GM12878 (cell line): ENCODE measurements around the gene ZBTB32. TPM values are rescaled to one million over a fixed set of nuclear protein-coding genes. Genes with fewer than 3 reads are reported as not detected.

Experiments
- ATAC-seq: fragments of 200-7000 bp; cut with Tn5 transposase; 3 replicates; pipeline ENCODE4 v1.9.1; 2020; ENCODE audit warnings: mild to moderate bottlenecking, moderate library complexity
- BruUV-seq: library from RNA; stranded (reverse); fragments of 400-500 nt; replicated peaks from 2 replicates; lab custom pipeline; 2021; lab: Mats Ljungman, UMichigan
- CTCF ChIA-PET: fragments of 300-600 bp; sonication (Branson Sonifier 250); formaldehyde crosslinking; extraction: SDS; loops from one replicate; lab custom pipeline; 2021; ENCODE audit warnings: inconsistent platforms; lab: Yijun Ruan, JAX
- POLR2A ChIA-PET: fragments of 350-600 bp; formaldehyde crosslinking; extraction: SDS; loops from one replicate; lab custom pipeline; 2021; ENCODE audit warnings: inconsistent platforms; lab: Charles Lee
- RAD21 ChIA-PET: fragments of 300-600 bp; sonication (Branson Sonifier 250); formaldehyde crosslinking; loops from one replicate; lab custom pipeline; 2023; ENCODE audit warnings: antibody characterized with exemption; ENCODE audit not compliant: unreplicated experiment; lab: Charles Lee
- SMC1A ChIA-PET: fragments of 300-600 bp; sonication (Branson Sonifier 250); formaldehyde crosslinking; loops from one replicate; lab custom pipeline; 2023; ENCODE audit not compliant: unreplicated experiment, uncharacterized antibody; lab: Charles Lee
- DNase-seq: peaks from one replicate; pipeline ENCODE4 v3.0.0-alpha.2; 2011; ENCODE audit warnings: low read depth, low spot score
- FAIRE-seq: peaks from 3 replicates; lab custom pipeline; 2011; peaks lifted over from hg19 to GRCh38; lab: Jason Lieb, UNC
- H2AFZ ChIP-seq: 2 replicates; pipeline ENCODE4 v1.6.0; 2011; ENCODE audit warnings: low read depth, low read length, control low read depth; ENCODE audit not compliant: control insufficient read depth
- H3K27ac ChIP-seq: 2 replicates; pipeline ENCODE4 v1.5.1; 2011; ENCODE audit warnings: control low read depth; ENCODE audit not compliant: control insufficient read depth, insufficient read depth
- H3K27me3 ChIP-seq, 2 experiments: replicated peaks in 1 of 2; 2 replicates each; pipeline versions ENCODE4 v1.6.0 to v1.6.1; 2011; ENCODE audit warnings: low read length in 1 of 2; ENCODE audit not compliant: control insufficient read depth in 2 of 2, insufficient read depth in 2 of 2
- H3K36me3 ChIP-seq, 2 experiments: 2 replicates each; pipeline ENCODE4 v1.5.1; 2011; ENCODE audit warnings: low read length in 1 of 2; ENCODE audit not compliant: control insufficient read depth in 2 of 2, insufficient read depth in 2 of 2
- H3K4me1 ChIP-seq: 2 replicates; pipeline ENCODE4 v1.6.1; 2011; ENCODE audit warnings: mild to moderate bottlenecking, low read length, moderate library complexity, mixed read lengths; ENCODE audit not compliant: control insufficient read depth, insufficient read depth
- H3K4me2 ChIP-seq: 2 replicates; pipeline ENCODE4 v1.6.0; 2011; ENCODE audit warnings: control low read depth; ENCODE audit not compliant: control insufficient read depth, insufficient read depth
- H3K4me3 ChIP-seq: fragments of 200-600 bp; sonication (generic); 2 replicates; pipeline ENCODE4 v1.5.1; 2016
- H3K79me2 ChIP-seq: 2 replicates; pipeline ENCODE4 v1.6.0; 2011; ENCODE audit warnings: low read length; ENCODE audit not compliant: control insufficient read depth, insufficient read depth
- H3K9ac ChIP-seq: 2 replicates; pipeline ENCODE4 v1.8.0; 2011; ENCODE audit warnings: low read length, control low read depth, mixed read lengths; ENCODE audit not compliant: control insufficient read depth, insufficient read depth
- H3K9me3 ChIP-seq: replicated peaks from 3 replicates; pipeline ENCODE4 v1.5.1; 2011; ENCODE audit warnings: mild to moderate bottlenecking, low read length; ENCODE audit not compliant: control insufficient read depth, insufficient read depth
- H4K20me1 ChIP-seq: 2 replicates; pipeline ENCODE4 v1.6.0; 2011; ENCODE audit not compliant: control insufficient read depth, insufficient read depth
- BACH1 ChIP-seq: fragments of 450-650 bp; IDR thresholded peaks from 2 replicates; pipeline ENCODE4 v1.6.1; 2017; ENCODE audit warnings: mild to moderate bottlenecking, borderline replicate concordance
- BRCA1 ChIP-seq: IDR thresholded peaks from 2 replicates; pipeline ENCODE4 v1.6.1; 2011; ENCODE audit warnings: low read depth, low read length, improper control_type of control experiment
- POLR2AphosphoS2 ChIP-seq: IDR thresholded peaks from 2 replicates; pipeline ENCODE4 v1.6.1; 2011; ENCODE audit warnings: low read depth, mild to moderate bottlenecking, low read length, improper control_type of control experiment, moderate library complexity
- RAD51 ChIP-seq: fragments of 450-650 bp; IDR thresholded peaks from 2 replicates; pipeline ENCODE4 v1.6.1; 2016; ENCODE audit warnings: moderate library complexity, mild to moderate bottlenecking, inconsistent platforms
- RB1 ChIP-seq: fragments of 450-650 bp; formaldehyde crosslinking; IDR thresholded peaks from 2 replicates; pipeline ENCODE4 v1.6.1; 2017; ENCODE audit warnings: mild to moderate bottlenecking, borderline replicate concordance
- TBL1XR1 ChIP-seq: IDR thresholded peaks from 2 replicates; pipeline ENCODE4 v1.6.1; 2012; ENCODE audit warnings: low read depth, low read length, improper control_type of control experiment
- TCF12 ChIP-seq: IDR thresholded peaks from 2 replicates; pipeline ENCODE4 v1.6.1; 2011; ENCODE audit warnings: low read depth, mild to moderate bottlenecking, low read length
- WGBS: methylation state at CpG from one replicate; pipeline ENCODE4 v1.1.6; 2016; ENCODE audit warnings: low lambda C conversion rate; ENCODE audit not compliant: insufficient replicate concordance, insufficient coverage; ENCODE audit errors: missing lambda C conversion rate; 5-methylcytosine and 5-hydroxymethylcytosine counted together
- in situ Hi-C: fragments of 300-500 bp; cut with MboI; formaldehyde crosslinking; loops from 9 replicates; pipeline ENCODE4 v1.14.3; 2018; ENCODE audit warnings: mixed read lengths
- intact Hi-C: fragments of 100-400 bp; cut with micrococcal nuclease; formaldehyde crosslinking; loops from one replicate; pipeline ENCODE4 v1.14.2; 2022; ENCODE audit not compliant: unreplicated experiment
- polyA plus RNA-seq, 11 experiments: library from polyadenylated mRNA; depleted of rRNA in 4 of 11; unstranded in 6 of 11; stranded (reverse) in 5 of 11; fragments of >200 nt; fragmentation: Nextera tagmentation in 4 of 11; fragmentation: Illumina TruSeq in 1 of 11; extraction: Ambion mirVana in 4 of 11; extraction: Trizol in 1 of 11; gene quantifications; 1 replicate in 1 of 11; 2 replicates in 10 of 11; pipeline versions ENCODE4 v1.2.1 to v1.2.3, GENCODE V29; 2011 to 2016; ENCODE audit warnings: inconsistent platforms in 2 of 11, missing spikeins in 2 of 11, low read depth in 1 of 11
- total RNA-seq, 4 experiments: library from RNA; depleted of rRNA in 3 of 4; stranded (reverse); fragments of >200 nt in 3 of 4; fragmentation: Illumina TruSeq in 1 of 4; extraction: Trizol in 1 of 4; gene quantifications; 2 replicates each; pipeline versions ENCODE4 v1.2.1 to v1.2.3, GENCODE V29; 2013 to 2021
- TF ChIP-seq, protein P1 (sequence below): IDR thresholded peaks from 2 replicates; pipeline ENCODE4 v1.6.1; 2011; ENCODE audit warnings: borderline replicate concordance, low read depth, mild to moderate bottlenecking, moderate library complexity, low read length; ENCODE audit not compliant: insufficient read depth, poor library complexity, severe bottlenecking

ZBTB32 gene
- total and polyA plus RNA-seq, 10 of the 15 experiments (the other 5 are each of a cell fraction or from before 2014, with no cell fraction given) = 1.0 to 46.7 (median 16.0) TPM

DNA sequence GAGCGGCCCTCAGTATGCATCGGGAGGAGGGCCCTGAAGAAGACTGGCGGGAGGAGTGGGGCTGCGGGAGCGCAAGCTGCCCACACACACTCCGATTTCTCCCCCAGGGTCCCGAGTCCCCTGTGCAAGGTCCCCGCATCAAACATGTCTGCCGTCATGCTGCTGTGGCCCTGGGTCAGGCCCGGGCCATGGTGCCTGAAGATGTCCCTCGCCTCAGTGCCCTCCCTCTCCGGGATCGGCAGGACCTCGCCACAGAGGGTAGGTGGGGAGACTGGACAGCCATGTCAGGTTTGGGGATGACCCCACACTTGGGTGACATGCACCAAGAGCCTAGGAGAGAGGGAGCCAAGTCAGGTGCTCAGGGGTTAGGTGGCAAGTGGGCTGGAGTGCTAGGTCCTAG, 18.1 kb downstream of the ZBTB32 start:
- DNase-seq = no peak
- BruUV-seq = no TSS peak
- WGBS = 100% methylated on average over 14 of the region's 14 CpGs
- no peaks in the 10 kb centered on the region for H3K9me3 ChIP-seq
- H3K36me3 ChIP-seq = peaks cover 27 to 37% of the 10 kb centered on the region in 2 experiments
- RAD21 ChIA-PET = no interaction called here
- no peak overlapping the region for H3K9ac ChIP-seq
- POLR2A ChIA-PET = no interaction called here
- peaks cover 19% of the 10 kb centered on the region for H3K79me2 ChIP-seq
- no peak overlapping the region for H3K27ac ChIP-seq
- intact Hi-C loops = no loop called here
- no peak for TF ChIP-seq TBL1XR1
- no peak for TF ChIP-seq TCF12
- TF ChIP-seq RAD51 = no peak
- TF ChIP-seq RB1 = no peak
- TF ChIP-seq, protein P1, sequence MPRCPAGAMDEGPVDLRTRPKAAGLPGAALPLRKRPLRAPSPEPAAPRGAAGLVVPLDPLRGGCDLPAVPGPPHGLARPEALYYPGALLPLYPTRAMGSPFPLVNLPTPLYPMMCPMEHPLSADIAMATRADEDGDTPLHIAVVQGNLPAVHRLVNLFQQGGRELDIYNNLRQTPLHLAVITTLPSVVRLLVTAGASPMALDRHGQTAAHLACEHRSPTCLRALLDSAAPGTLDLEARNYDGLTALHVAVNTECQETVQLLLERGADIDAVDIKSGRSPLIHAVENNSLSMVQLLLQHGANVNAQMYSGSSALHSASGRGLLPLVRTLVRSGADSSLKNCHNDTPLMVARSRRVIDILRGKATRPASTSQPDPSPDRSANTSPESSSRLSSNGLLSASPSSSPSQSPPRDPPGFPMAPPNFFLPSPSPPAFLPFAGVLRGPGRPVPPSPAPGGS = no peak
- TF ChIP-seq BRCA1 = no peak
- TF ChIP-seq BACH1 = no peak
- no peak for TF ChIP-seq POLR2AphosphoS2
- TF ChIP-seq, all 136 proteins: peak for 0
- Histone ChIP-seq H3K4me3 (no peak overlapping the region), H4K20me1 (no peaks in the 10 kb centered on the region; the same call in 1 of the 2 replicates), H2AFZ (no peak overlapping the region), H3K4me2 (no peak overlapping the region), H3K27me3 (no peaks in the 10 kb centered on the region), H3K4me1 (peaks cover 10% of the 10 kb centered on the region)
- in situ Hi-C loops = no loop called here
- CTCF ChIA-PET = no interaction called here
- SMC1A ChIA-PET = no interaction called here
- no peak for ATAC-seq
- FAIRE-seq = no peak
